OCI-LY3 (cell line): ENCODE data around the gene CAMK1D.

Source experiments
- CTCF ChIP-seq: fragments of 200-600, 300-600 bp; sonication (generic); IDR thresholded peaks from 2 replicates; pipeline ENCODE4 v1.5.1; 2014; ENCODE audit warnings: antibody characterized with exemption, low read length, low read depth
- EZH2phosphoT487 ChIP-seq: fragments of 200-600 bp; shearing (Covaris generic); IDR thresholded peaks from 2 replicates; pipeline ENCODE4 v1.6.1; 2018; ENCODE audit warnings: antibody characterized with exemption, mixed run types, low read depth

- TF ChIP-seq CTCF = no peak
- no peak for TF ChIP-seq EZH2phosphoT487
These were observed 435.3 kb downstream of the CAMK1D start for GRCh38 chr10:12784646-12785045.
